ENCODE measurements around the gene BRCA1.

DNA sequence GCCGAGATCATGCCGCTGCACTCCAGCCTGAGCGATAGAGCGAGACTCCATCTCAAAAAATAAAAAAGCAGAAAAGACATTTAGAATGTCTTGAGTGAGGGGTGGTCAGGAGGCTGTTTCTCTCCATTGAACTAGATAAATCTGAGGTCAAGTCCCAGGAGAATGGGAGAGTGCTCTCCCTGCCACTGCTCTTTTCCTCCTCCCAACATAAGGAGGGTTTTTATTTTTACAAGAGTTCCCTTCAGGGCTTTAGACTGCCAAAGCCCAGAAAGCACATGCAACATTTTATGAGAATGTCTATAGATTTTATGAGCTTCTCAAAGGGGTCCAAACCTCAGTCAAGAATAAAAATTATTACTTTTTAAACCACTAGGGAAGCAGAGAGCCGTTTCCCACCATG lies 98.6 kb downstream of the BRCA1 start:
- TF ChIP-seq, protein P1, sequence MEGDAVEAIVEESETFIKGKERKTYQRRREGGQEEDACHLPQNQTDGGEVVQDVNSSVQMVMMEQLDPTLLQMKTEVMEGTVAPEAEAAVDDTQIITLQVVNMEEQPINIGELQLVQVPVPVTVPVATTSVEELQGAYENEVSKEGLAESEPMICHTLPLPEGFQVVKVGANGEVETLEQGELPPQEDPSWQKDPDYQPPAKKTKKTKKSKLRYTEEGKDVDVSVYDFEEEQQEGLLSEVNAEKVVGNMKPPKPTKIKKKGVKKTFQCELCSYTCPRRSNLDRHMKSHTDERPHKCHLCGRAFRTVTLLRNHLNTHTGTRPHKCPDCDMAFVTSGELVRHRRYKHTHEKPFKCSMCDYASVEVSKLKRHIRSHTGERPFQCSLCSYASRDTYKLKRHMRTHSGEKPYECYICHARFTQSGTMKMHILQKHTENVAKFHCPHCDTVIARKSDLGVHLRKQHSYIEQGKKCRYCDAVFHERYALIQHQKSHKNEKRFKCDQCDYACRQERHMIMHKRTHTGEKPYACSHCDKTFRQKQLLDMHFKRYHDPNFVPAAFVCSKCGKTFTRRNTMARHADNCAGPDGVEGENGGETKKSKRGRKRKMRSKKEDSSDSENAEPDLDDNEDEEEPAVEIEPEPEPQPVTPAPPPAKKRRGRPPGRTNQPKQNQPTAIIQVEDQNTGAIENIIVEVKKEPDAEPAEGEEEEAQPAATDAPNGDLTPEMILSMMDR (IDR thresholded peaks at IDR 0.05; ENCODE audit: insufficient read depth, low read length) = no peak
- TF ChIP-seq GABPA (IDR thresholded peaks at IDR 0.05; ENCODE audit: low read depth) = no peak
